Mucosa of stomach (tissue), 1 donor: ENCODE results near the gene NLN.

Source experiments
- H3K27me3 ChIP-seq: one replicate; pipeline ENCODE4 v1.7.0; 2013; ENCODE audit warnings: mild to moderate bottlenecking, low read length; ENCODE audit not compliant: control insufficient read depth, insufficient read depth
- H3K36me3 ChIP-seq: one replicate; pipeline ENCODE4 v1.7.0; 2013; ENCODE audit warnings: low read length; ENCODE audit not compliant: control insufficient read depth, insufficient read depth
- H3K4me1 ChIP-seq: one replicate; pipeline ENCODE4 v1.7.0; 2013; ENCODE audit warnings: mild to moderate bottlenecking, low read length; ENCODE audit not compliant: control insufficient read depth, insufficient read depth
- H3K4me3 ChIP-seq: one replicate; pipeline ENCODE4 v1.7.0; 2013; ENCODE audit warnings: low read length
- H3K9ac ChIP-seq: one replicate; pipeline ENCODE4 v1.7.0; 2013; ENCODE audit warnings: mild to moderate bottlenecking, low read length, moderate library complexity
- H3K9me3 ChIP-seq: one replicate; pipeline ENCODE4 v1.7.0; 2013; ENCODE audit warnings: mild to moderate bottlenecking, low read length, moderate library complexity; ENCODE audit not compliant: control insufficient read depth
- donor health status: Pancreatic carcinoma.

The NLN gene

GRCh38 chr5:65736011-65736410 is 14.0 kb downstream of the NLN start:
- no peaks in the 10 kb centered on the region for H3K9me3 ChIP-seq
- no peaks in the 10 kb centered on the region for H3K27me3 ChIP-seq
- H3K9ac ChIP-seq = no peak overlapping the region
- H3K4me3 ChIP-seq = no peak overlapping the region
- no peaks in the 10 kb centered on the region for H3K36me3 ChIP-seq
- no peaks in the 10 kb centered on the region for H3K4me1 ChIP-seq

- H3K36me3 ChIP-seq = no peaks in the 10 kb centered on the region
- no peak overlapping the region for H3K9ac ChIP-seq
- no peaks in the 10 kb centered on the region for H3K27me3 ChIP-seq
- no peak overlapping the region for H3K4me3 ChIP-seq
- no peaks in the 10 kb centered on the region for H3K4me1 ChIP-seq
- no peaks in the 10 kb centered on the region for H3K9me3 ChIP-seq
Measured at GRCh38 chr5:65737842-65738241, 15.8 kb downstream of the NLN start.

- no peaks in the 10 kb centered on the region for H3K36me3 ChIP-seq
- no peak overlapping the region for H3K9ac ChIP-seq
- no peak overlapping the region for H3K4me3 ChIP-seq
- no peaks in the 10 kb centered on the region for H3K9me3 ChIP-seq
- H3K27me3 ChIP-seq = no peaks in the 10 kb centered on the region
- no peaks in the 10 kb centered on the region for H3K4me1 ChIP-seq
Measured at GRCh38 chr5:65738305-65738704, 16.3 kb downstream of the NLN start.

- H3K4me3 ChIP-seq = no peak overlapping the region
- no peaks in the 10 kb centered on the region for H3K9me3 ChIP-seq
- no peak overlapping the region for H3K9ac ChIP-seq
- H3K36me3 ChIP-seq = no peaks in the 10 kb centered on the region
- H3K4me1 ChIP-seq = no peaks in the 10 kb centered on the region
- no peaks in the 10 kb centered on the region for H3K27me3 ChIP-seq
Measured at GRCh38 chr5:65739162-65739561, 17.2 kb downstream of the NLN start.

- H3K4me1 ChIP-seq = no peaks in the 10 kb centered on the region
- H3K27me3 ChIP-seq = no peaks in the 10 kb centered on the region
- no peaks in the 10 kb centered on the region for H3K9me3 ChIP-seq
- no peak overlapping the region for H3K9ac ChIP-seq
- H3K36me3 ChIP-seq = no peaks in the 10 kb centered on the region
- H3K4me3 ChIP-seq = no peak overlapping the region
Measured at GRCh38 chr5:65742565-65743231, 20.7 kb downstream of the NLN start.

GRCh38 chr5:65749221-65749844 is 27.3 kb downstream of the NLN start:
- Histone ChIP-seq H3K9me3 (no peaks in the 10 kb centered on the region), H3K36me3 (no peaks in the 10 kb centered on the region), H3K9ac (no peak overlapping the region), H3K4me3 (no peak overlapping the region), H3K4me1 (no peaks in the 10 kb centered on the region), H3K27me3 (no peaks in the 10 kb centered on the region)

- Histone ChIP-seq H3K4me1 (no peaks in the 10 kb centered on the region), H3K9me3 (no peaks in the 10 kb centered on the region), H3K36me3 (no peaks in the 10 kb centered on the region), H3K27me3 (no peaks in the 10 kb centered on the region), H3K9ac (no peak overlapping the region), H3K4me3 (no peak overlapping the region)
Measured at GRCh38 chr5:65749956-65750355, 28.0 kb downstream of the NLN start.

GRCh38 chr5:65750938-65751337 is 28.9 kb downstream of the NLN start:
- H3K4me3 ChIP-seq = no peak overlapping the region
- H3K9ac ChIP-seq = no peak overlapping the region
- no peaks in the 10 kb centered on the region for H3K9me3 ChIP-seq
- H3K27me3 ChIP-seq = no peaks in the 10 kb centered on the region
- no peaks in the 10 kb centered on the region for H3K36me3 ChIP-seq
- H3K4me1 ChIP-seq = no peaks in the 10 kb centered on the region

- no peaks in the 10 kb centered on the region for H3K27me3 ChIP-seq
- no peaks in the 10 kb centered on the region for H3K36me3 ChIP-seq
- H3K4me3 ChIP-seq = no peak overlapping the region
- H3K9me3 ChIP-seq = no peaks in the 10 kb centered on the region
- H3K4me1 ChIP-seq = no peaks in the 10 kb centered on the region
- H3K9ac ChIP-seq = no peak overlapping the region
Measured at GRCh38 chr5:65753189-65753588, 31.2 kb downstream of the NLN start.

- no peaks in the 10 kb centered on the region for H3K9me3 ChIP-seq
- no peak overlapping the region for H3K4me3 ChIP-seq
- no peaks in the 10 kb centered on the region for H3K27me3 ChIP-seq
- no peak overlapping the region for H3K9ac ChIP-seq
- no peaks in the 10 kb centered on the region for H3K4me1 ChIP-seq
- no peaks in the 10 kb centered on the region for H3K36me3 ChIP-seq
Measured at GRCh38 chr5:65758546-65759144, 36.6 kb downstream of the NLN start.

GRCh38 chr5:65760504-65761275 is 38.7 kb downstream of the NLN start:
- Histone ChIP-seq H3K27me3 (no peaks in the 10 kb centered on the region), H3K9me3 (no peaks in the 10 kb centered on the region)

GRCh38 chr5:65762234-65762633 is 40.2 kb downstream of the NLN start:
- no peak overlapping the region for H3K4me3 ChIP-seq
- H3K27me3 ChIP-seq = no peaks in the 10 kb centered on the region
- no peaks in the 10 kb centered on the region for H3K36me3 ChIP-seq
- no peak overlapping the region for H3K9ac ChIP-seq
- H3K4me1 ChIP-seq = no peaks in the 10 kb centered on the region
- H3K9me3 ChIP-seq = no peaks in the 10 kb centered on the region

More at GRCh38 chr5:65760504-65761275, 38.7 kb downstream of the NLN start:
- no peaks in the 10 kb centered on the region for H3K36me3 ChIP-seq
- no peaks in the 10 kb centered on the region for H3K4me1 ChIP-seq
- no peak overlapping the region for H3K4me3 ChIP-seq
- H3K9ac ChIP-seq = no peak overlapping the region
